ENCODE data around the gene LRRC18.

- no peak for TF ChIP-seq SIN3A (IDR thresholded peaks at IDR 0.05; ENCODE audit: borderline replicate concordance, insufficient read depth, low read length)
- TF ChIP-seq TAF1 (IDR thresholded peaks at IDR 0.05; ENCODE audit: borderline replicate concordance, insufficient read depth, low read length): no peak
- no peak for TF ChIP-seq REST (IDR thresholded peaks at IDR 0.05; ENCODE audit: insufficient read depth in 1 of 2, low read depth in 2 of 2, low read length in 2 of 2)
- TF ChIP-seq POLR2AphosphoS5 (IDR thresholded peaks at IDR 0.05; ENCODE audit: low read depth, low read length): no peak
- TF ChIP-seq FOXP2 (optimal IDR thresholded peaks at IDR 0.05; ENCODE audit: borderline replicate concordance, extremely low read depth, extremely low read length, insufficient read depth): no peak
Observed at GRCh38 chr10:48901319-48901718, 38.3 kb downstream of the LRRC18 start.

Data from PFSK-1 (cell line).